VCaP (cell line): ENCODE measurements around the gene SSR3.

Source experiments
- H3K27ac ChIP-seq: fragments of 450-650 bp; 2 replicates; pipeline ENCODE4 v1.5.1; 2017
- TF ChIP-seq, protein P1 (sequence below): fragments of 450-650 bp; conservative IDR thresholded peaks from 2 replicates; pipeline ENCODE4 v1.5.1; 2017; ENCODE audit warnings: mild to moderate bottlenecking, moderate library complexity

The SSR3 gene

DNA sequence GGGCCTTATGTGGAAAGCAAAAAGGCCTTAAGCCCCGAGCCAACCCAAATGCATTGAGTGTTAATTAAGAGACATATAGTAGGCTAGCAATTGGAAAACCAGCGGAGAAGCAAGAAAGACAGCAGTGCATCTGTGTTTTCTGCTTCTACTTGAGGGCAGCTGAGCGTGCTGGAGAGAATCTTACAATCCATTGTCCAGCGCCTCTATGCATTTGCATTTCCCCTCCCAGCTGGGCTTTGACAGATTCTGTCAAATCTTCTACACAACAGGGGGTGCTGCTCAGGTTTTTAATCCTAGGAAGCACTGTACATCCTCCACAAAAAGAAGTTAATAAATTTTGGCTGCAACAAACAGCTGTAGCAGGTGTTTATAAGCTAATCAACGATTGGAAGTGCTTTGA is 23.9 kb downstream of the SSR3 start:
- no peak overlapping the region for H3K27ac ChIP-seq
- TF ChIP-seq, protein P1, sequence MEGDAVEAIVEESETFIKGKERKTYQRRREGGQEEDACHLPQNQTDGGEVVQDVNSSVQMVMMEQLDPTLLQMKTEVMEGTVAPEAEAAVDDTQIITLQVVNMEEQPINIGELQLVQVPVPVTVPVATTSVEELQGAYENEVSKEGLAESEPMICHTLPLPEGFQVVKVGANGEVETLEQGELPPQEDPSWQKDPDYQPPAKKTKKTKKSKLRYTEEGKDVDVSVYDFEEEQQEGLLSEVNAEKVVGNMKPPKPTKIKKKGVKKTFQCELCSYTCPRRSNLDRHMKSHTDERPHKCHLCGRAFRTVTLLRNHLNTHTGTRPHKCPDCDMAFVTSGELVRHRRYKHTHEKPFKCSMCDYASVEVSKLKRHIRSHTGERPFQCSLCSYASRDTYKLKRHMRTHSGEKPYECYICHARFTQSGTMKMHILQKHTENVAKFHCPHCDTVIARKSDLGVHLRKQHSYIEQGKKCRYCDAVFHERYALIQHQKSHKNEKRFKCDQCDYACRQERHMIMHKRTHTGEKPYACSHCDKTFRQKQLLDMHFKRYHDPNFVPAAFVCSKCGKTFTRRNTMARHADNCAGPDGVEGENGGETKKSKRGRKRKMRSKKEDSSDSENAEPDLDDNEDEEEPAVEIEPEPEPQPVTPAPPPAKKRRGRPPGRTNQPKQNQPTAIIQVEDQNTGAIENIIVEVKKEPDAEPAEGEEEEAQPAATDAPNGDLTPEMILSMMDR = no peak

GRCh38 chr3:156527060-156527459 is 27.9 kb downstream of the SSR3 start:
- no peak overlapping the region for H3K27ac ChIP-seq
- TF ChIP-seq, protein P1 = no peak

DNA sequence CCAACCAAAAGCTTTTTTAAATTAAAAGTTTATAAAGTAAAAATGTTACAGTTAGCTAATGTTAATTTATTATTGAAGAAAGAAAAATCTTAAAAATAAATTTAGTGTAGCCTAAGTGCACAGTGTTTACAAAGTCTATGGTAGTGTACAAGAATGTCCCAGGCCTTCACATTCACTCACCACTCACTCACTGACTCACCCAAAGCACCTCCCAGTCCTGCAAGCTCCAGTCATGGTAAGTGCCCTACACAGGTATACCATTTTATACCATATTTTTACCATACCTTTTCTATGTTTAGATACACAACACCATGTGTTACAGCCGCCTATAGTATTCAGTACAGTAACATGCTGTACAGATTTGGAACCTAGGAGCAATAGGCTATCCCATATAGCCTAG is 29.1 kb downstream of the SSR3 start:
- TF ChIP-seq, protein P1 = no peak
- H3K27ac ChIP-seq = no peak overlapping the region

DNA sequence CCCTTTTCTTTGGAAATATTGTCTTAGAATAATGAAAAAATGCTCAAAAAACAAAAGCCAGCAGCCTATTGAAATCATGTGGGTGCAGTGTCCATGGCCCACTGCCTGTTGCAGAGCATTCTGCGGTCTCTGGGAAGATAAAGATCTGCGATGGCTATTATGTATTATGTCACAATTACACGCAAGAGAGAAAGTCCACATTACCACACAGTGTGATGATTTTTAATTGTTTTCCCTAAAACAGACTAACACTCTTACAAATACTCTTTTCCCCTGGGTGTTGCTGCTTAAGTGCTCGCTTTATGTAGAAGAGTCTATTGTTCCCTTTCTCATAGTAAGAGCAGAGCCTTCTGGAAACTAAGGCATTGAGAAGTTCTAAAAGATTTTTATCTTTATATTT is 32.2 kb downstream of the SSR3 start:
- no peak overlapping the region for H3K27ac ChIP-seq
- TF ChIP-seq, protein P1 = no peak

GRCh38 chr3:156519758-156520162 is 35.2 kb downstream of the SSR3 start:
- TF ChIP-seq, protein P1 = no peak
- no peak overlapping the region for H3K27ac ChIP-seq

- H3K27ac ChIP-seq = no peak overlapping the region
- TF ChIP-seq, protein P1 = no peak
These were observed 36.2 kb downstream of the SSR3 start for GRCh38 chr3:156518726-156519125.

GRCh38 chr3:156516961-156517360 is 38.0 kb downstream of the SSR3 start:
- TF ChIP-seq, protein P1 = no peak
- no peak overlapping the region for H3K27ac ChIP-seq

- H3K27ac ChIP-seq = no peak overlapping the region
- TF ChIP-seq, protein P1 = no peak
These were observed 38.6 kb downstream of the SSR3 start for GRCh38 chr3:156516284-156516683.
